ENCODE results near the gene KIF26B.

The KIF26B gene

GRCh38 chr1:245441689-245442088 lies 286.9 kb downstream of the KIF26B start:
- DNase-seq: no peak

- no peak for DNase-seq
Measured at GRCh38 chr1:245444147-245444828, 289.5 kb downstream of the KIF26B start.

DNA sequence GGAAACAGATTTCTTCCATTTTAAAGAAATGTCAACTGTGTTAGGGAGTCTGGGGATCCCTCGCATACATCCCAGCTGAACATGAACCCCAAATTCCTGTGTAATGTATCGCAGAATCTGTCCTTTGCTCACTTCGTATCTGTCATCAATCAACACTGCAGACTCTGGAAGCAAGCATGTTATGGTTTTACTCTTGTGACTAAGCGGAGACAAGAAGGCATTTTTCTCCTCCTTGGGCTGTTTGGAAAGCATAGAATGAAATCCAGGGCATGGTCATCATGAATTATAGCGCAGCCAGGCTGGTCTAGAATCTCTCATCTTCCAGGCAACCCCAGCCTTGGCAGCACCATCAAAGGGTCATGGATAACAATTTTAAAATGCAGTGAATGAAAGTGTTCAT lies 290.2 kb downstream of the KIF26B start:
- no peak for DNase-seq

DNA sequence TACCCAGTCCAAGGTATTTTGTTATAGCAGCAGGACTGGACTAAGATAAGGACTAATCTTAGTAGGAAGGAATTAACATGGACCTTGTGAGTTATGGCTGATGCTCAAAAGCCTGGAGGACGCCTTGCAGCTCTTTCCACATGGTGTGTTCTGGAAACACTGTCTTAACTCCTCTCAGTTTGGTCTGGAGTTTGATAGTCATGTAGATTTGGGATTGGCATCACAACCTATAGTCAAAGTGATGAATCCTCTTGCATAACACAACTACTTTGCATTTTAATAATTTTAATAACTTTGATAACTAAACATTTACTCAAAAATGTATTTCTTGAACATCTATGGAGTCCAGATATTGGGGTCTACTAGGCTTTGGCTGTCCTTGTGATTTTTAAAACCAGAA lies 293.7 kb downstream of the KIF26B start:
- DNase-seq: no peak

DNA sequence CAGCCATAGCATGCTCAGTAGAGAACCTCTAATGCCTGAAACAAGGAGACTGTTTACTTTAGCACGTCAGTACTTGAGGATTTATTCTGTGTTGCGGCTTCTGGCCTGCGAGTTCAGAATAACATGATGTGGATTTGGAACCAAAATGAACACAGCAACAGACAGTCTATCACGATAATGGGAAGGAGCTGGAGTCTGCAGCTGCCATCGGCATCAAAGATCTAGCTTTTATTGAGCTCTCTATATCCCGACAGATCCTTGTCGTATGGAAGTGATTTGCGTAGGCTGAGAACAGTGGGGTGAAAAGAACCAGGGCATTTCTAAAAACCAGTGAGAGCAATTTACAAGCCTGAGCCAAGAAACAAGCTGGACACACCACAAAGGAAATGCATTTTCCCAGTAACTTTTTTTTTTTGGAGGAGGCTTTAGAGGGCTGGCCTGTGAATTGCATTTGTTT lies 294.2 kb downstream of the KIF26B start:
- DNase-seq: no peak

DNA sequence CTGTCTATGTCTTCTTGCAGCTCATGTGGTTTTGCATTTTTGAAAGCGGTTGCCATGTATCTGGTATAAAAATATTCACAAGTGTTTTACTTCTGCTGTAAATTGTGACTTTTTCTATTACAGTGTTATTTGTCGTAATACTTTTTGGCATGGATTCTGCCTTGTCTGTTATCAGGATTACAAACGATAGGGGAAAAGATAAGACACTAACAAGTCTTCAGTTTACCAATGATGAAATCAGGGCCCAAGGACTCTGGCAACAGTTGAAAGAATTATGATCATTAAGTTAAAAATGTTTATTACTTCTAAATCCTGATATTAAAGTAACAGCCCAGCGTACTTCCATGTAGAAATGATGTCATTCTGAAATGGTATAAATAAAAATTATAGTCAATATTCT lies 298.8 kb downstream of the KIF26B start:
- no peak for DNase-seq

DNA sequence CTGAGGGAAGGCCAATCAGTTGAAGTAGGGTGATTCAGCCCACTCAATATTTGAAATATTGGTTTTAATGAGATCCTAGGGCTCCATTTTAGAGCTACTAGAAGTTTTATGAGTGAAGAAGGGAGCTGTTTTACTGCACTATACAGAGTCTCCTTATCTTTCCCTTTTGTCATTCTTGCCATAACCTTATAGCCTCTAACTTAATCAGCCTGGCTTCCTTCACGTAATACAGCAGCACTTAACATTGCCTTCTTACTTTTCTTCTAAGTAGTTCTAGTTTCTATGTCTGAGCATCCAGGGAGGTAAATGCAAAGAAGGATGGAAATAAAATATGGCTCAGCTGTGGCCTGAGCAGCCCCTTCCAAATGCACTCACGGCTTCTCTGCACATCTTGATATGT lies 299.3 kb downstream of the KIF26B start:
- no peak for DNase-seq

DNA sequence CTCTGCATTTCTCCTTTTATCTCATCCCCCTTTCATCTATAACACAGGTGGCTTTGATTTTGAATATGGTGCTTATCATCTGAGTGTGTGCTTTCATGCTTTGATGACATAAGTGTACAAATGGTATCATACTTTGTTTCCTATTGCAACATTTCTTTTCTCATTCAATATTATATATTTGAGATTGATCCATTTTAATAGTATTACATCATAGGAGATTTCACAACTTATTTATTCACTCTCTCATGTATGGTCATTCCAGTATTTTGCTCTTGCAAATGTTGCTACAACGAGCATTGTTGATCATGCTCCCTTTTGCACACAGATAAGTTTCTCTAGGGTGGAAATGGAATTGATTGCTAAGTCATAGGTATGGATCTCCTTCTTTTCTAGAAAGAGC lies 302.8 kb downstream of the KIF26B start:
- no peak for DNase-seq

DNA sequence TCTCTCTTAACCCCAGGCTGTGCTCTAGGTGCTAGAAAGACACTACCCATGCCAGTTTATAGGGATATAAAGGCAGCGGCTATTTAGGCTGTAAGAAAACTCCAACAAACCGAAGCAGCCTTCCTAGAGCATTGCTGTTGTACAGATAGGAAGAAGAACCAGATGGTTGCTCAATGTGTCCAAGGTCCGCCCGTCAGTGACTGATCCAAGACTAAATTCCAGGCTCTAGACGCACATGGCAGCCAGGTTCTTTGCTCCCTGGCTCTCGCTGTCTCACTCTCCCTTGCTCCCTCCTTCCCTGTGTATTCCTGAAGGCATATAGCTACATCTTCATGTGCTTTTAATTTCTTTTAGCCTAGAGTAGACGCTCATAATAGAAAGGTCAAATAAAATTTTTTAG lies 303.4 kb downstream of the KIF26B start:
- DNase-seq: no peak

DNA sequence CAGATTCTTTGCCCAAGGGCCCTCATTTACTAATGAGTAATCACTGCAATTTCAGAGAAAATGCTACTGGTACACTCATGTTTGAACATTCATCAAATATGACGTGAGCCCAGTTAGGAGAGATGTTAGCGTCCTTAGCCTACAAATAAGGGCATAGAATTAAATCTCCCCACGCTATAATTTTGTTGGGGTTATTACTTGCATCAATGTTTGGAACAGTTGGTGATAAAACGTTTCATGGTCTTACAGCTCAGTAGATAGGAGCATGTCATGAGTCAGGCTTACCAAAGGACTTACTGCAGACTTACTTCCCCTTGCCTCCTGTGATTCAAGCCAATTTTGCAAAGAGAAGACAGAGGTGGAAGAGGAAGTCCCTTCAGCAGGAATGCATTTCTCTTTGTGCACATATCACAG lies 304.0 kb downstream of the KIF26B start:
- no peak for DNase-seq

DNA sequence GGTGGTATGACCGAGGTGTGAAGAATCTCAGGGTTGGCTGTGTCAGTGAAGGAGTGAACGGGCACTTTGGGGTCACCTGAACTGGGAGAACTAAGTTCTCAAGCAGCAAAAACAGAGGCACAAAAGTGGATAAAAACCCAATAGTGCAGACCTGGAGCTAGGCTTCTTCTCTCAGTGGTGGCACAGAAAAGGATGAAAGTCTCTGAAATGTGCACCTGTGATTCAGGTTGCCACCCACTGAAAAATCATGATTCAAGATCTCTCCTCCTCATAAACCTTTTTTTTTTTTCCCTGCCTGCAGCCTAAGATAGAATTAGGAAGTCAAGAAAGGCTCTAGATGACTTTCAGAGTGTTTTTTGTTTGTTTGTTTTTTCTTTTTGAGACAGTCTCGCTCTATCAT lies 304.8 kb downstream of the KIF26B start:
- DNase-seq: no peak

- DNase-seq: no peak
Measured at GRCh38 chr1:245461681-245462080, 306.9 kb downstream of the KIF26B start.

- no peak for DNase-seq
Measured at GRCh38 chr1:245462161-245462560, 307.4 kb downstream of the KIF26B start.

- no peak for DNase-seq
Measured at GRCh38 chr1:245463392-245464165, 308.8 kb downstream of the KIF26B start.

DNA sequence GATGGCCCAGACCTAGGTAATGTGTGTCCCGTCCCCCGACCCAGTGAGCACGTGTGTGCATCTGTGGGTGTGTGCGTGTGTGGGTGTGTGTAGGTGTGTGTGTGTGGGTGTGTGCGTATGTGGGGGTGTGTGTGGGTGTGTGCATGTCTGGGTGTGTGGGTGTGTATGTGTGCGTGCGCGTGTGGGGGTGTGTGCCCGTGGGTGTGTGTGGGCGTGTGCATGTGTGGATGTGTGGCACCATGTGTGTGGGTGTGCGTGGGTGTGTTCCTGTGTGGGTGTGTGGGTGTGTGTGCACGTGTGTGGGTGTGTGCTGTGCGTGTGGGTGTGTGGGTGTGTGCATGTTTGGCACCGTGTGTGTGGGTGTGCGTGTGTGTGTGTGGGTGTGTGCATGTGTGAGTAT lies 309.5 kb downstream of the KIF26B start:
- DNase-seq: no peak

DNA sequence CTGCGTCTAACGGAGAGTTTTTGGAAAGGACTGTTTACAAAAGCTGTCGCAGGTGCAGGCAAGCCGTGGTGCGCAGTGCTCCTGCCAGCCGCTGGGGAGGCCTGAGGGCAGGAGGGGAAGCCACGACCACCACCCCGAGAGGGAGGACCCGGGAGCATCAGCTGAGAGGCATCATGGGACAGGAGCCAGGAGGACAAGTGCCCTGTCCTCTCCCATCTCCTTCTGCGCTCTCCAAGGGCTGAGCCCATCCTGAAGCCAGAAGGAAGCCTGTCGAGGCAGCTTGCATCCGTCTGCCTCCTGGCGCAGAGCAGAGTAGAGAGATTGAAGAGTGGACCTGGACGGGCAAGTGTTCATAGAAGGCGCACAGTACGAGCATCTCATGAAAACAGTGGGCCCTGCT lies 310.9 kb downstream of the KIF26B start:
- DNase-seq: no peak

DNA sequence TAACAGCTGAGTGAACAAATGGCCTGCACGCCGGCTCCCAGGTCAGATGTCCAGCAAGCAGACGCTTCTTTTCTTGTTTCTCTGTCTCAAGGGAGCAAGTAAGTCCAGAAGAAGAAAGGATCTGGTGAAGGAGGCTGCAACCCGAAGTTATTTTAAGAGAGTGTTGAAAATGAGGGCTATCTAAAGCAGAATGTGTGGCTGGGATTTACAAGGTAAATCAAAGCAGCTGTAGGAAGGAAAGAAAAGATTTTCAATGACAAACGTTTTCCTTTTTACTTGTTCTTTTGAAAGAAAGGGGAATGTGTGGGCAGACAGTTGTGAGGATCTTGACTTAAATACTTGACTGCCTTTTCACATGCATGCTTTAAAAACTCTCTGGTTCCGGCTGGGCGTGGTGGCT lies 311.5 kb downstream of the KIF26B start:
- DNase-seq: no peak

GRCh38 chr1:245467804-245468203 lies 313.0 kb downstream of the KIF26B start:
- no peak for DNase-seq

DNA sequence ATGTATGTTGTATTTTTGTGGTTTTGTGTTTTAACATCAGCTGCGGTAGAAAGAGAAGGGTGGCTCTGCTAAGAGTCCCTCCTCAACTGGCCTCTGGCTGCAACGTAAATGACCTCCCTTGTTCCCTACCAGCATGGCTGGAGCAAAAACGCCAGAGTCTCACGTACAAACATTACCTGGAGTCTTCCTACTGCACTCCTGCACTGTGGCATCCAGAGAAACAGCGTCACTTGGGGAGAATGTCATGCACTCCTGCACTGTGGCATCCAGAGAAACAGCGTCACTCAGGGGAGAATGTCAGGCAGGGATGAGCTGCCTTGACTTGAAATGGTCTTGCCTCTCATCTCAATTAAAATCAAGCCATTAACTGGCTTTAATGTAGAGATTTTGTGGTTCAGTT lies 314.2 kb downstream of the KIF26B start:
- no peak for DNase-seq

DNA sequence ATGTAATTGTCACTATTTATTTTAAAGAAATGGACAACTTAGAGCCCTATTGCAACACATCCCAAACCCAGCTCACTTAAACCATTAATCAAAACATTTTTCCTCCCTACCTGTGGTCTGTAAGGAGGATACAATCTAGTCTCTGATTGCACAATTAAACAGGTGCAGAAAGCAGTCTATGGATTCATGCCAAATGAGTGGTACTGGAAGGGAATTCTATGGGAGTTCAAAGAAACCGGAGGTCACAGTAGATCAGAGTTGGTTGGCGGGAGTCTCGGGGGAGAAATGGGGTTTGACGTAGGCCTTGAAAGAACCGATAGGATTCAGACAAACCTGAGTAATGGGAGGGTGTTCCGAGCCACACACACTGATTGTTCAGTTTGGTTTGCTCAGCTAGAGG lies 314.9 kb downstream of the KIF26B start:
- peak; percentile 12 for DNase-seq

DNA sequence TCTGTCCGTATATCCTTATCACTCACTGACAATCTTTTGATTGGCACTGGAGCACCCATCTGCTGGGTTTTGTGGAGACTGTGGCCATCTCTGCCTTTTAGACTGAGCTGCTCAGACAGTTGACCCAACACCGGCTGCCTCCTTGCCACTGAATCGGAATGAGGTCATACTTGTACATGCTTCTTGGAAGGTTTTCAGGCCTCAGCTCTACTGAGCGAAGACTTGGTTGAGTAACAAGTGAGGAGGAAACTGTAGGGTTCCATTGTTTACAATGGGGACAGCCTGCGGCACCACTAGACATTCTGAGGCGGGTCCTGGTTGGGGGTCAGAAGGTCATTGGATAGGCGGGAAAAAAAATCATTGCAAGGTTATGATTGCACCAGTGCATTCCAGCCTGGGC lies 320.3 kb downstream of the KIF26B start:
- DNase-seq: no peak

DNA sequence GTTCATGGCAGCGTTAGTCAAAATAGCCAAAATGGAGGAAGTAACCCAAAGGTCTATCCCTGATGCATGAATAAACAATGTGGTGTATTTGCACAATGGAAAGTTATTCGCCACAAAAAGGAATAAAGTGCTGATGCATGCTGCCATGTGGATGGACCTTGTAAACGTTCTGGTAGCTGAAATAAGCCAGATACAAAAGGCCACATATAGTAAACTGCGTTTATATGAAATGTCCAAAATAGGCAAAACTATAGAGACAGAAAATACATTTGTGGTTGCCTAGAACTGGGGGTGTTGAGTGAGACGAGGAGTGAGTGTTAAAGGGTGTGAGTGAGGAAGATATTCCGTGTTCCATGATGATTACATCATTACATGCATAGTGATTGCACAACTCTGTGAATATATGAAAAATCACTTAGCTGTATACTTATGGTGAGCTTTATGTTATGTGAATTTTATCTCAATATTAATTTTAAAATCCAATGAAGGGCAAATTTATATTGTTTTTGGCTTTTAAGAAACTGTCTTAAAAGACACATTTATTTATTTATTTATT lies 321.3 kb downstream of the KIF26B start:
- DNase-seq: no peak

DNA sequence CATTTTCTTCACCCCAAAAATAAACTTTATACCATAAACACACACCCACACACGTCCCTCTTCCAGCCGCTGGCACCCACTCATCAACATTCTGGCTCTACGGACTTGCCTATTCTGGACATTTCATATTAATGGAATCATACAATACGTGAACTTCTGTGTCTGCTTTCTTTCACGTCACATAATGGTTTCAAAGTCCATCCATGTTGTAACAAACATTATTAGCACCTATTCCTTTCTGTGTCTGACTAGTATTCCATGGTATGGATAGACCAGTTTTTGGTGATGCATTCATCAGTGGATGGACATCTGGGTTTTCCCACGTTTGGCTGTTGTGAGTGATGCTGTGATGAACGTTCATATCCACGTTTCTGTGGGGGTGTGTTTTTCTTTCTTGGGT lies 323.2 kb downstream of the KIF26B start:
- no peak for DNase-seq

DNA sequence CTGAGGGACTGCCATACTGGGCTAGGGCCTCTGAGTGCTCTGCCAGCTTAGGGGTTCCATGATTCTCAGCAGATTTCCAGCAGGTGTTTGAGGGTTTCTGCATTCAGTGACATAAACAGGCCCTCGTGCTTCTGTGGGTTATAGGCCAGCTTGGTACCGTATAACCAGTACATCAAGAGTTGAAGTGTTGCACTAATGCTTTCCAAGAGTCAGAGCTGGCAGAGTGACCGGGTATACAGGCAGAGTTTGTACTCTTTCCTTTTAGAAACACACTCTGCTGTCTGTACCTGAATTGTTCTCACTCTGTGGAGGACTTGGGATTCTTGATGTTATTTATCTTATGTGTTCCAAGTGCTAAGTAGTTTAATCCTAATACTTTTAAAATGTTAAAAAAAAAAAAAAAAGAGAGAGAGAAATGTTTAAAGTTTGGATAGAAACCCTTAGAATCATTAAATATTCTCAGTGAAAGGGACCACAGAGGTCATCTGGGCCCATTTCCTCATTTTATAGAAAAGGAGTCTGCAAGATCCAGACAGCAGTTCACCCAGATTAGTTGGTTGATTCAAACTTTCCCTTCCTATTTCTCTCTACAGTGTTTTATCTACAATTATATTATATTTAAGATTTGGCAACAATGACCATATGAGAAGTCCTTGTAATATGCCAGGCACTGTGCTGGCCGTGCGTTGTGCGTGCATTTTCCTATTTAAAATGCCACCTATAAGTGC lies 325.8 kb downstream of the KIF26B start:
- no peak for DNase-seq
